Bronchial epithelial cell (primary cell): ENCODE results near the gene NAPEPLD. TPM values are rescaled to one million over a fixed set of nuclear protein-coding genes. Genes with fewer than 3 reads are reported as not detected.
A peak's percentile ranks its signal among the peaks of the same experiment; 100 is the strongest.

Source experiments
- DNase-seq: peaks from one replicate; pipeline ENCODE4 v3.0.0-alpha.2; 2010; ENCODE audit warnings: low read depth
- FAIRE-seq: peaks from 2 replicates; lab custom pipeline; 2011; peaks lifted over from hg19 to GRCh38; lab: Jason Lieb, UNC
- H3K27me3 ChIP-seq: 2 replicates; pipeline ENCODE4 v1.5.1; 2011; ENCODE audit warnings: low read length; ENCODE audit not compliant: control insufficient read depth, insufficient read depth
- H3K36me3 ChIP-seq: 2 replicates; pipeline ENCODE4 v1.5.1; 2011; ENCODE audit warnings: low read length; ENCODE audit not compliant: control insufficient read depth, insufficient read depth
- H3K4me3 ChIP-seq: 2 replicates; pipeline ENCODE4 v1.5.1; 2011; ENCODE audit warnings: mild to moderate bottlenecking, low read depth, low read length, control low read depth
- total RNA-seq: library from RNA; depleted of rRNA; stranded (reverse); fragments of >200 nt; gene quantifications from 2 replicates; pipeline ENCODE4 v1.2.1, GENCODE V29; 2014
- TF ChIP-seq, protein P1 (sequence below): IDR thresholded peaks from 2 replicates; pipeline ENCODE4 v1.5.1; 2011; ENCODE audit warnings: mild to moderate bottlenecking, moderate library complexity, low read length, control low read depth, inconsistent platforms; ENCODE audit not compliant: insufficient read depth, severe bottlenecking

The NAPEPLD gene
- total RNA-seq, 1 donor from 2014 or later: 2.6 TPM

DNA sequence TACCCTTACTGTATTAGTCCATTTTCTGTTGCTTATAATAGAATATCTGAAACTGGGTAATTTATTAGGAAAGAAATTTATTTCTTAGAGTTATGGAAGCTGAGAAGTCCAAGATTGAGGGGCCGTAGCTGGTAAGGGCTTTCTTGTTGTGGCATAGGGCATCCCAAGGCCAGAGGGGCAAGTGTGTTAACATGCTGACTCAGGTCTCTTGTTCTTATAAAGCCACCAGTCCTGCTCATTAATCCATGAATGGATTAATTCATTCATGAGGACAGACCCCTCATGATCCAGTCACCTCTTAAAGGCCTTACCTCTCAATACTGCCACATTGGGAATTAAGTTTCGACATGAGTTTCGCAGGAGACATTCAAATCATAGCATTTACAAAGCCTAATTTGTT, 71.6 kb downstream of the NAPEPLD start:
- no peaks in the 10 kb centered on the region for H3K27me3 ChIP-seq
- FAIRE-seq: no peak
- TF ChIP-seq, protein P1, sequence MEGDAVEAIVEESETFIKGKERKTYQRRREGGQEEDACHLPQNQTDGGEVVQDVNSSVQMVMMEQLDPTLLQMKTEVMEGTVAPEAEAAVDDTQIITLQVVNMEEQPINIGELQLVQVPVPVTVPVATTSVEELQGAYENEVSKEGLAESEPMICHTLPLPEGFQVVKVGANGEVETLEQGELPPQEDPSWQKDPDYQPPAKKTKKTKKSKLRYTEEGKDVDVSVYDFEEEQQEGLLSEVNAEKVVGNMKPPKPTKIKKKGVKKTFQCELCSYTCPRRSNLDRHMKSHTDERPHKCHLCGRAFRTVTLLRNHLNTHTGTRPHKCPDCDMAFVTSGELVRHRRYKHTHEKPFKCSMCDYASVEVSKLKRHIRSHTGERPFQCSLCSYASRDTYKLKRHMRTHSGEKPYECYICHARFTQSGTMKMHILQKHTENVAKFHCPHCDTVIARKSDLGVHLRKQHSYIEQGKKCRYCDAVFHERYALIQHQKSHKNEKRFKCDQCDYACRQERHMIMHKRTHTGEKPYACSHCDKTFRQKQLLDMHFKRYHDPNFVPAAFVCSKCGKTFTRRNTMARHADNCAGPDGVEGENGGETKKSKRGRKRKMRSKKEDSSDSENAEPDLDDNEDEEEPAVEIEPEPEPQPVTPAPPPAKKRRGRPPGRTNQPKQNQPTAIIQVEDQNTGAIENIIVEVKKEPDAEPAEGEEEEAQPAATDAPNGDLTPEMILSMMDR: no peak

DNA sequence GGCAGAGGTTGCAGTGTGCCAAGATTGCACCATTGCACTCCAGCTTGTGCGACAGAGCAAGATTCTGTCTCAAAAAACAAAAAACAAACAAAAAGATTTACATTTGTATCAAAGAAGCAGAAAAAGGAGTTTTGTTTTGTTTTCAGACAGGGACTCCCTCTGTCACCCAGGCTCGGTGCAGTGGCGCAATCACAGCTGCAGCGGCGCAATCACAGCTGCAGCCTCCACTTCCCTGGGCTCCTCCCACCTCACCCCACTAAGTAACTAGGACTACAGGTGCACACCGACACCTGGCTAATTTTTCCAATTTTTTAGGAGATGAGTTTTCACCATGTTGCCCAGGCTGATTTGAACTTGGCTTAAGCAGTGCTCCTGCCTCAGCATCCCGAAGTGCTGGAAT, 72.1 kb downstream of the NAPEPLD start:
- DNase-seq (no peak), FAIRE-seq (no peak)
- Histone ChIP-seq H3K27me3 (no peaks in the 10 kb centered on the region), H3K36me3 (peaks cover 3% of the 10 kb centered on the region), H3K4me3 (no peak overlapping the region)
- TF ChIP-seq, protein P1: no peak

More for the DNA sequence above, 71.6 kb downstream of the NAPEPLD start:
- Histone ChIP-seq H3K4me3 (no peak overlapping the region), H3K36me3 (peaks cover 3% of the 10 kb centered on the region)
- no peak for DNase-seq

DNA sequence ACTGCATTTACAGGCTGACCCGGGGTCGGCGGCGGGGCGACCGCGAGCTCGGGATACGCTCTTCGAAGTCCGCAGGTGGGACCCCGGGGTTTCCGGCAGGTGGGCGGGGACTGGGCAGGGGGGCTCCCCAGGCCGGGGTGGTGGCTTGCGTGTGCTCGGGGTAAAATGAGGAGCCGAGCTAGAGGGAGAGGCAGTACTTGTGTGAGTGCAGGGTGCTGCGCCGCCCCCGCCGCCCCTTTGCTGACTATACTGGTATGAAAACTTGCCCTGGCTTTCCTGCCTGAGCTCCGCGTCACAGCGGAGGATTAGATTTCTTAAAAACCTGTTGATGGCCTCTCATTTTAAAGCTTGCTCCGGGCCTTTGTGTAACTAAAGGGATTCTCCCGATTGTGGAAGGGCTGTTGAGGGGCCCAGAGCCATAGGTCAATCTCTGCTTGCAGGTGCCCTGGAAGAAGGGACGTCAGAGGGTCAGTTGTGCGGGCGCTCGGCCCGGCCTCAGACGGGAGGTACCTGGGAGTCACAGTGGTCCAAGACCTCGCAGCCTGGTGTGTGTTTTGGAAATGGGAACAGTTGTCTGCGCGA, 73.5 kb downstream of the NAPEPLD start:
- Histone ChIP-seq H3K4me3 (peak overlapping the region; percentile 64), H3K36me3 (peaks cover 3% of the 10 kb centered on the region), H3K27me3 (no peaks in the 10 kb centered on the region)
- TF ChIP-seq, protein P1: no peak
- no peak for FAIRE-seq
- peak; percentile 59 for DNase-seq

DNA sequence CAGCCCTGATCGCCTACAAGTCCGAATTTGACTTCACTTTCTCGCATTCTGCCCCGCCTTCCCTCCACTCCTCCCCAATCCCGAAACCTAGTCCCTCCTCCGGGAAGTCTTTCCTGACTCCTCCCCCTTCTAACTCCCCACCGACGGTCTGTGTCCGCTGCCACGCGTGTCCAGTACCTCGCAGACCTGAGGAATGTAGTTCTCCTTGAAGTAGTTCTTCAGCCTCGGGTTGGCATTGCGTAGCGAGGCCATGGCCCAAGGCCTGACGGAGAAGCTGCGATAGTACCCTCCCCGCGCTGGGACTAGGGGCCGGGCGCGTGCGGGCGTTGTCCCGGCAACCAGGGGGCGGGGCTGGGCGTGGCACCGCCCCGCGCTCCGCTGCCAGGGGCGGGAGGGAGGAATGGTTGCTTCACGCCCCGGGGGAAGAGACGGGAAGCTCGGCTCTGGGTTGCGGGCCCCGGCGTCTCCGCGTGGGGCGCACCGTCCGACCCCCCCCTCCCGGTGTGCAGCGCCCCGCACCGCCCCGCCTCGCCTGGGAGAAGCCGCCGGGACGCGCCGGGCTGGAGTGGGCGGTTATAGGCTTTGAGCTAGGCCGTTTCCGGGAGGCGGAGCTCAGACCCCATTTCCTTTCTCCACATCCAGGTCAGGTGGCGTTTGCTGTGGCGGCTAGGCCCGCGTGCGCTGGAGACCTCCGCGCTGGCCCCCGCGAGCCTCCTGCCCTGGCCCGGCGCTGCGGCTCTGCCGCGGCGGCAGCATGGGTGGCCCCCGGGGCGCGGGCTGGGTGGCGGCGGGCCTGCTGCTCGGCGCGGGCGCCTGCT, 74.2 kb downstream of the NAPEPLD start, which contains the start of the genes ARMC10 and FBXL13:
ARMC10 (plus strand) TSS at position 622 of the 818 bp plus-strand sequence; CDS start at position 755, 133 bp downstream.
FBXL13 (minus strand) TSS at position 278 of the 818 bp plus-strand sequence.
- peak; percentile 89 for DNase-seq
- H3K36me3 ChIP-seq: peaks cover 3% of the 10 kb centered on the region
- no peaks in the 10 kb centered on the region for H3K27me3 ChIP-seq
- peak; percentile 90 for FAIRE-seq
- peak within 1 kb of the TSS; percentile 64 for H3K4me3 ChIP-seq
- TF ChIP-seq, protein P1: peak; percentile 38

DNA sequence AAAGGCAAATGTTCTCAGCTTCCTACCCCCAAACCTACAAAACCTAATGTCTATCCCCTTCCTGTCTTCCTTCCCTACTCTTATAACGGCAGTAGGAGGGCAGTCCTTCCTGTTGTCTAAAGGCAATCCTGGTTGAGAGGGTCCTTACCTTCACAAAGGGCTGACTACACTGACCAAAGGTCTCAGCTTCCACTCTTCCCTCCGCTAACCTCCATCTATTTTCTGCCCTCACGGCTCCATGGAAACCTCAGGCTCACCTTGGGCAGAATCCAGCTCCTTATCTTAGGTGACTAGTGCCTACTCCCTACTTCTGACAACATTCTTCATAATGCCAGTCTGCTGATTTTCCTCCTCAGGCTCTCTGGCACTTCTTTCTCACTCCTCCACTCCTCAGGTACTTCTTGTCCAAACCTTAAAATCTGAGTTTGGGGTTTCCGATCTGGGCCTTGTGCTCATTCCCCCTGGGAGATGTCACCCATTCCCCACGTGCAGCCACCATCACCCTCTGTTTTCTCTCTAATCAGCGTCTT, 74.8 kb downstream of the NAPEPLD start:
- H3K27me3 ChIP-seq: no peaks in the 10 kb centered on the region
- H3K36me3 ChIP-seq: peaks cover 3% of the 10 kb centered on the region
- H3K4me3 ChIP-seq: peak overlapping the region; percentile 64
- no peak for DNase-seq
- FAIRE-seq: no peak
- TF ChIP-seq, protein P1: no peak
